GM18873 (cell line): ENCODE data around the gene LYZL1.
"Not testable (repeated sequence)": the region's sequence is repeated elsewhere in the genome, so short reads cannot be mapped to it uniquely, and the experiment has no call there.

Experiments used
- ATAC-seq: cut with Tn5 transposase; IDR thresholded peaks from one replicate; pipeline ENCODE4 v1.9.1; 2021; ENCODE audit warnings: mild to moderate bottlenecking, moderate library complexity, moderate number of reproducible peaks; ENCODE audit not compliant: unreplicated experiment, low FRiP score

Gene LYZL1

GRCh38 chr10:29360215-29360853 is 71.5 kb downstream of the LYZL1 start:
- ATAC-seq = not testable (repeated sequence)
